Gastroesophageal sphincter (tissue), 3 donors: ENCODE results near the gene KLHL21.

ENCODE experiments used
- EP300 ChIP-seq: sonication (generic); formaldehyde crosslinking; IDR thresholded peaks from one replicate; pipeline ENCODE4 v1.6.1; 2017; ENCODE audit warnings: antibody characterized with exemption, mild to moderate bottlenecking
- TF ChIP-seq, protein P1 (sequence below), 4 experiments: fragments of 200-600 bp in 2 of 4; fragments of 450-650 bp in 2 of 4; sonication (generic) in 1 of 4; IDR thresholded peaks; one replicate each; pipeline ENCODE4 v1.5.1; 2017 to 2019; ENCODE audit warnings: antibody characterized with exemption in 4 of 4, mild to moderate bottlenecking in 2 of 4, moderate library complexity in 2 of 4

DNA sequence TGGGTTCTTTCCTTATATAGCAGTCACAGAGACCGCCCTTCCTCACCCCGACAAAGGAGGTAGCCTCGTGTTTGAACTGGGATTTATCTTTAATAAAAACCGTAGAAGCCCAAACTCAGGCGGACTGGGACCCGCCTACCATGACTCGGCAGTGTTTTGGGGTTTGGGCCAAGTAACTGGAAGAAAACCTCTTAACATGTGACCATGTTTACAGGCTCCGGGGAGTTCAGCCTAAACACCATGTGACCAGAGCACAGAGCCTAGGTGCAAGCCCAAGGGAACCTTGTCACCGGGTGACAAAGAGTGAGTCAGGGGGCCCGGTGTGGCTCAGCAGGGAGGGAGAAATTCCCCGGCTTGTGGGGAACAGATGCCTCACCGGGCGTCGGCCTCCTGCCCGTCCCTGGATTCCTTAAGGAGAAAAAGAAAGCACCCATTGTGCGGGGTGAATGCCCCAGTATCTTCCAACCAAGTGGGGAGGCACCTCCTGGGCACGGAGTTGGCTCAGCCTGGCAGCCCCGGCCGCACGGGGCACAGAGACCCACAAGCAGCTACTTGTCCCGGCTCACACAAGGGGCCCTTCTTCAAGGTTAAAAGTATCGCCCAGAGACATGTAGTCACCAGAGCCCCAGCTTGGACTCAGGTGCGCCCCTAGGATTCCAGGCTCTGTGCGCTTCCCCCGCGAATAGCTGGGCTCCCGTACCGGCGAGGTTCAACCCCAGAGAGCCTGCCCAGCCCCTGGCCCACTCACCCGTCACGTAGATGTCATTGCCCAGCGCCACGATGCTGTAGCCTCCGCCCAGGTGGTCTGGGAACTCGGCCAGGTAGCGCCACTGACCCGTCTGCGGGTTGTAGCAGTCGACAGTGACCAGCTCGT is 1.4 kb downstream of the KLHL21 start:
- TF ChIP-seq EP300: no peak
- TF ChIP-seq, protein P1, sequence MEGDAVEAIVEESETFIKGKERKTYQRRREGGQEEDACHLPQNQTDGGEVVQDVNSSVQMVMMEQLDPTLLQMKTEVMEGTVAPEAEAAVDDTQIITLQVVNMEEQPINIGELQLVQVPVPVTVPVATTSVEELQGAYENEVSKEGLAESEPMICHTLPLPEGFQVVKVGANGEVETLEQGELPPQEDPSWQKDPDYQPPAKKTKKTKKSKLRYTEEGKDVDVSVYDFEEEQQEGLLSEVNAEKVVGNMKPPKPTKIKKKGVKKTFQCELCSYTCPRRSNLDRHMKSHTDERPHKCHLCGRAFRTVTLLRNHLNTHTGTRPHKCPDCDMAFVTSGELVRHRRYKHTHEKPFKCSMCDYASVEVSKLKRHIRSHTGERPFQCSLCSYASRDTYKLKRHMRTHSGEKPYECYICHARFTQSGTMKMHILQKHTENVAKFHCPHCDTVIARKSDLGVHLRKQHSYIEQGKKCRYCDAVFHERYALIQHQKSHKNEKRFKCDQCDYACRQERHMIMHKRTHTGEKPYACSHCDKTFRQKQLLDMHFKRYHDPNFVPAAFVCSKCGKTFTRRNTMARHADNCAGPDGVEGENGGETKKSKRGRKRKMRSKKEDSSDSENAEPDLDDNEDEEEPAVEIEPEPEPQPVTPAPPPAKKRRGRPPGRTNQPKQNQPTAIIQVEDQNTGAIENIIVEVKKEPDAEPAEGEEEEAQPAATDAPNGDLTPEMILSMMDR (IDR thresholded peaks at IDR 0.05): no peak
